Inflammatory macrophage treated with lipopolysaccharide for 4 hours (primary cell): ENCODE data around the gene TRMT11.

Experiments
- DNase-seq: peaks from one replicate; pipeline ENCODE4 v3.0.0-alpha.2; 2020

The TRMT11 gene

GRCh38 chr6:125994670-125995488 is 8.5 kb downstream of the TRMT11 start:
- no peak for DNase-seq

GRCh38 chr6:125995972-125996580 is 9.7 kb downstream of the TRMT11 start:
- DNase-seq: peak; percentile 62

GRCh38 chr6:126002755-126003679 is 16.7 kb downstream of the TRMT11 start:
- DNase-seq: no peak

- DNase-seq: no peak
Observed at GRCh38 chr6:126007800-126008199, 21.5 kb downstream of the TRMT11 start.

- DNase-seq: no peak
Observed at GRCh38 chr6:126010040-126010439, 23.7 kb downstream of the TRMT11 start.

- DNase-seq: no peak
Observed at GRCh38 chr6:126015863-126016262, 29.5 kb downstream of the TRMT11 start.

GRCh38 chr6:126016591-126016990 is 30.3 kb downstream of the TRMT11 start:
- DNase-seq: no peak

GRCh38 chr6:126017668-126018067 is 31.3 kb downstream of the TRMT11 start:
- no peak for DNase-seq

- DNase-seq: no peak
Observed at GRCh38 chr6:126020305-126021050, 34.1 kb downstream of the TRMT11 start.

GRCh38 chr6:126023474-126023873 is 37.1 kb downstream of the TRMT11 start:
- DNase-seq: peak; percentile 5

GRCh38 chr6:126026001-126026400 is 39.7 kb downstream of the TRMT11 start:
- DNase-seq: peak; percentile 39

GRCh38 chr6:126027601-126028000 is 41.3 kb downstream of the TRMT11 start:
- DNase-seq: no peak

GRCh38 chr6:126030045-126030444 is 43.7 kb downstream of the TRMT11 start:
- DNase-seq: no peak

- peak; percentile 27 for DNase-seq
Observed at GRCh38 chr6:126033696-126034095, 47.4 kb downstream of the TRMT11 start.

- DNase-seq: no peak
Observed at GRCh38 chr6:126034656-126035055, 48.3 kb downstream of the TRMT11 start.

- DNase-seq: no peak
Observed at GRCh38 chr6:126035764-126036163, 49.4 kb downstream of the TRMT11 start.

GRCh38 chr6:126038234-126038633 is 51.9 kb downstream of the TRMT11 start:
- no peak for DNase-seq

GRCh38 chr6:126039284-126039683 is 52.9 kb downstream of the TRMT11 start:
- no peak for DNase-seq

- DNase-seq: no peak
Observed at GRCh38 chr6:126040394-126040793, 54.1 kb downstream of the TRMT11 start.

- DNase-seq: peak; percentile 72
Observed at GRCh38 chr6:126040826-126041225, 54.5 kb downstream of the TRMT11 start.

- DNase-seq: no peak
Observed at GRCh38 chr6:126041516-126041915, 55.2 kb downstream of the TRMT11 start.

GRCh38 chr6:126042001-126042419 is 55.7 kb downstream of the TRMT11 start:
- no peak for DNase-seq

GRCh38 chr6:126047648-126048047 is 61.3 kb downstream of the TRMT11 start:
- DNase-seq: no peak
